GM23338 (cell line): Measurements from ENCODE around the gene SLC37A1. TPM values are rescaled to one million over a fixed set of nuclear protein-coding genes. Genes with fewer than 3 reads are reported as not detected.

Experiments used
- ATAC-seq: fragments of 200-7000 bp; cut with Tn5 transposase; 3 replicates; pipeline ENCODE4 v1.9.1; 2020
- DNase-seq: peaks from one replicate; pipeline ENCODE4 v3.0.0-alpha.2; 2015; ENCODE audit warnings: low spot score
- H2AFZ ChIP-seq: fragments of 200-600 bp; sonication (generic); 2 replicates; pipeline ENCODE4 v1.8.0; 2016; ENCODE audit warnings: antibody characterized with exemption, mild to moderate bottlenecking, moderate library complexity
- H3F3A ChIP-seq: fragments of 200-600 bp; sonication (generic); replicated peaks from 2 replicates; pipeline ENCODE4 v1.8.0; 2017; ENCODE audit warnings: antibody characterized with exemption, mixed run types, low read depth
- H3K27ac ChIP-seq: fragments of 200-600 bp; sonication (generic); 2 replicates; pipeline ENCODE4 v1.6.1; 2016; ENCODE audit warnings: low read depth
- H3K27me3 ChIP-seq: fragments of 200-600 bp; sonication (generic); 2 replicates; pipeline ENCODE4 v1.8.0; 2016; ENCODE audit warnings: mild to moderate bottlenecking, mixed run types, moderate library complexity; ENCODE audit not compliant: insufficient read depth
- H3K36me3 ChIP-seq: fragments of 200-600 bp; sonication (generic); 2 replicates; pipeline ENCODE4 v1.8.0; 2016; ENCODE audit warnings: mild to moderate bottlenecking; ENCODE audit not compliant: insufficient read depth
- H3K4me1 ChIP-seq: fragments of 200-600 bp; sonication (generic); 2 replicates; pipeline ENCODE4 v1.8.0; 2016; ENCODE audit warnings: mild to moderate bottlenecking, moderate library complexity; ENCODE audit not compliant: insufficient read depth
- H3K4me2 ChIP-seq: fragments of 200-600 bp; sonication (generic); 2 replicates; pipeline ENCODE4 v1.7.1; 2017; ENCODE audit warnings: mixed run types
- H3K4me3 ChIP-seq: fragments of 200-600 bp; sonication (generic); 2 replicates; pipeline ENCODE4 v1.6.1; 2016; ENCODE audit warnings: mixed run types
- H3K79me2 ChIP-seq: fragments of 200-600 bp; sonication (generic); replicated peaks from 2 replicates; pipeline ENCODE4 v1.8.0; 2017; ENCODE audit warnings: mild to moderate bottlenecking; ENCODE audit not compliant: insufficient read depth
- H3K9me2 ChIP-seq: fragments of 200-600 bp; sonication (generic); 2 replicates; pipeline ENCODE4 v1.8.0; 2017; ENCODE audit not compliant: insufficient read depth
- H4K20me1 ChIP-seq: fragments of 200-600 bp; sonication (generic); replicated peaks from 2 replicates; pipeline ENCODE4 v1.8.0; 2017; ENCODE audit warnings: mild to moderate bottlenecking; ENCODE audit not compliant: insufficient read depth
- H3K27ac Mint-ChIP-seq: 2 replicates; pipeline ENCODE4 v1.8.0; 2020; ENCODE audit warnings: inconsistent platforms, mild to moderate bottlenecking, moderate library complexity, mixed read lengths
- H3K27me3 Mint-ChIP-seq: 3 replicates; pipeline ENCODE4 v1.8.0; 2022; ENCODE audit warnings: low read depth, mild to moderate bottlenecking, moderate library complexity, mixed read lengths, inconsistent platforms; ENCODE audit not compliant: insufficient read depth, poor library complexity
- H3K36me3 Mint-ChIP-seq: 3 replicates; pipeline ENCODE4 v1.8.0; 2021; ENCODE audit warnings: low read depth, mild to moderate bottlenecking, inconsistent platforms, moderate library complexity, mixed read lengths
- H3K4me1 Mint-ChIP-seq: 3 replicates; pipeline ENCODE4 v1.8.0; 2020; ENCODE audit warnings: mild to moderate bottlenecking, inconsistent platforms, mixed read lengths
- H3K4me3 Mint-ChIP-seq: 3 replicates; pipeline ENCODE4 v1.8.0; 2021; ENCODE audit warnings: moderate library complexity, mild to moderate bottlenecking, inconsistent platforms, mixed read lengths
- H3K9me3 Mint-ChIP-seq: 3 replicates; pipeline ENCODE4 v1.8.0; 2020; ENCODE audit warnings: moderate library complexity, mild to moderate bottlenecking, inconsistent platforms, mixed read lengths
- CREB1 ChIP-seq: fragments of 250-450 bp; sonication (Bioruptor Pico); IDR thresholded peaks from 2 replicates; pipeline ENCODE4 v1.5.0; 2020; ENCODE audit warnings: low read depth, mild to moderate bottlenecking, moderate library complexity
- EZH2 ChIP-seq: fragments of 200-600 bp; sonication (generic); IDR thresholded peaks from one replicate; pipeline ENCODE4 v1.8.0; 2017; ENCODE audit warnings: antibody characterized with exemption, mild to moderate bottlenecking, low read depth; ENCODE audit not compliant: unreplicated experiment
- EZH2phosphoT487 ChIP-seq: fragments of 200-600 bp; sonication (generic); IDR thresholded peaks from one replicate; pipeline ENCODE4 v1.8.1; 2018; ENCODE audit warnings: antibody characterized with exemption; ENCODE audit not compliant: unreplicated experiment
- JUNB ChIP-seq: IDR thresholded peaks from one replicate; pipeline ENCODE4 v1.6.1; 2016; ENCODE audit warnings: antibody characterized with exemption; ENCODE audit not compliant: unreplicated experiment
- NANOG ChIP-seq: IDR thresholded peaks from 2 replicates; pipeline ENCODE4 v1.6.1; 2016; ENCODE audit warnings: antibody characterized with exemption, borderline replicate concordance
- POLR2AphosphoS5 ChIP-seq: IDR thresholded peaks from 2 replicates; pipeline ENCODE4 v1.6.1; 2016; ENCODE audit warnings: antibody characterized with exemption, low read depth
- STAT1 ChIP-seq: IDR thresholded peaks from one replicate; pipeline ENCODE4 v1.6.1; 2016; ENCODE audit warnings: antibody characterized with exemption; ENCODE audit not compliant: unreplicated experiment
- ZNF114 ChIP-seq: fragments of 250-450 bp; sonication (Bioruptor Pico); IDR thresholded peaks from 2 replicates; pipeline ENCODE4 v1.5.0; 2020; ENCODE audit warnings: mild to moderate bottlenecking, moderate library complexity
- ZNF331 ChIP-seq: fragments of 250-450 bp; sonication (Bioruptor Pico); IDR thresholded peaks from 2 replicates; pipeline ENCODE4 v1.5.0; 2020; ENCODE audit warnings: low read depth, mild to moderate bottlenecking, moderate library complexity
- polyA plus RNA-seq: library from polyadenylated mRNA; unstranded; fragments of >200 nt; fragmentation: Nextera tagmentation; extraction: Ambion mirVana; gene quantifications from 2 replicates; pipeline ENCODE4 v1.2.1, GENCODE V29; 2016
- total RNA-seq: library from RNA; depleted of rRNA; stranded (reverse); fragments of >200 nt; shearing (Covaris generic); gene quantifications from 2 replicates; pipeline ENCODE4 v1.2.3, GENCODE V29; 2014
- TF ChIP-seq, protein P1 (sequence below), 2 experiments: fragments of 200-600 bp in 1 of 2; sonication (generic) in 1 of 2; conservative IDR thresholded peaks; 2 replicates each; pipeline versions ENCODE4 v1.5.1 to v1.6.1; 2016 to 2017; ENCODE audit warnings: antibody characterized with exemption in 2 of 2, low read depth in 2 of 2, mild to moderate bottlenecking in 2 of 2, moderate library complexity in 1 of 2
- TF ChIP-seq, protein P2 (sequence below): IDR thresholded peaks from 2 replicates; pipeline ENCODE4 v1.6.1; 2016; ENCODE audit warnings: antibody characterized with exemption

SLC37A1 gene
- total and polyA plus RNA-seq, 2 experiments from 2014 or later = 14.0 to 30.3 TPM

- DNase-seq (no peak), ATAC-seq (peak; percentile 13)
- Mint-ChIP-seq H3K36me3 (peaks cover 33% of the 10 kb centered on the region), H3K4me3 (peak overlapping the region; percentile 80), H3K4me1 (peaks cover 44% of the 10 kb centered on the region), H3K27me3 (peaks cover 10% of the 10 kb centered on the region), H3K27ac (peak overlapping the region; percentile 93), H3K9me3 (no peaks in the 10 kb centered on the region)
- peak overlapping the region; percentile 61 for H3K27ac ChIP-seq
- H2AFZ ChIP-seq = no peak overlapping the region
- no peaks in the 10 kb centered on the region for H3K9me2 ChIP-seq
- peaks cover 12% of the 10 kb centered on the region; the same call in 1 of the 2 replicates for H3K27me3 ChIP-seq
- TF ChIP-seq EZH2phosphoT487 (no peak), ZNF331 (no peak), NANOG (no peak), JUNB (no peak), ZNF114 (CRISPR knock-in tag) (no peak)
- H4K20me1 ChIP-seq = no peaks in the 10 kb centered on the region
- peaks cover 11% of the 10 kb centered on the region; the same call in 1 of the 2 replicates for H3F3A ChIP-seq
- peaks cover 29% of the 10 kb centered on the region for H3K79me2 ChIP-seq
- H3K4me2 ChIP-seq = peak overlapping the region; percentile 76
- H3K4me3 ChIP-seq = peak overlapping the region; percentile 85
- peaks cover 29% of the 10 kb centered on the region for H3K4me1 ChIP-seq
- no peaks in the 10 kb centered on the region for H3K36me3 ChIP-seq
Observed at GRCh38 chr21:42514883-42515228, 1.2 kb downstream of the SLC37A1 start.

- peaks cover 29% of the 10 kb centered on the region for H3K4me1 ChIP-seq
- Mint-ChIP-seq H3K4me1 (peaks cover 49% of the 10 kb centered on the region), H3K4me3 (peak overlapping the region; percentile 80), H3K27ac (peak overlapping the region; percentile 93), H3K27me3 (peaks cover 10% of the 10 kb centered on the region), H3K36me3 (peaks cover 44% of the 10 kb centered on the region), H3K9me3 (no peaks in the 10 kb centered on the region)
- H3K79me2 ChIP-seq = peaks cover 34% of the 10 kb centered on the region
- 0 out of 2 replicates have a peak overlapping the region, but pooled peaks have one; percentile 1 for H3K27ac ChIP-seq
- no peak overlapping the region for H2AFZ ChIP-seq
- no peaks in the 10 kb centered on the region for H3K9me2 ChIP-seq
- no peaks in the 10 kb centered on the region for H4K20me1 ChIP-seq
- peaks cover 11% of the 10 kb centered on the region; the same call in 1 of the 2 replicates for H3F3A ChIP-seq
- peak overlapping the region; percentile 85 for H3K4me3 ChIP-seq
- H3K36me3 ChIP-seq = no peaks in the 10 kb centered on the region
- peaks cover 12% of the 10 kb centered on the region; the same call in 1 of the 2 replicates for H3K27me3 ChIP-seq
- TF ChIP-seq POLR2AphosphoS5 (no peak), EZH2 (no peak), ZNF114 (CRISPR knock-in tag) (no peak)
- H3K4me2 ChIP-seq = peak overlapping the region; percentile 76
- DNase-seq (peak; percentile 44), ATAC-seq (no peak)
Observed at GRCh38 chr21:42515708-42516502, 2.3 kb downstream of the SLC37A1 start.

- Mint-ChIP-seq H3K4me1 (peaks cover 41% of the 10 kb centered on the region), H3K27me3 (peaks cover 6% of the 10 kb centered on the region), H3K4me3 (no peak overlapping the region), H3K27ac (no peak overlapping the region), H3K9me3 (no peaks in the 10 kb centered on the region), H3K36me3 (peaks cover 66% of the 10 kb centered on the region)
- H3K4me3 ChIP-seq = no peak overlapping the region
- no peak overlapping the region for H3K4me2 ChIP-seq
- H3K27me3 ChIP-seq = no peaks in the 10 kb centered on the region
- H4K20me1 ChIP-seq = no peaks in the 10 kb centered on the region; the same call in 1 of the 2 replicates
- H3F3A ChIP-seq = peaks cover 1% of the 10 kb centered on the region; the same call in 1 of the 2 replicates
- H2AFZ ChIP-seq = no peak overlapping the region
- H3K79me2 ChIP-seq = peaks cover 40% of the 10 kb centered on the region
- H3K4me1 ChIP-seq = peaks cover 23% of the 10 kb centered on the region
- no peak for ATAC-seq
- H3K27ac ChIP-seq = no peak overlapping the region
- H3K36me3 ChIP-seq = no peaks in the 10 kb centered on the region
- DNase-seq = no peak
- H3K9me2 ChIP-seq = no peaks in the 10 kb centered on the region
- TF ChIP-seq EZH2 = no peak
- TF ChIP-seq, protein P1, sequence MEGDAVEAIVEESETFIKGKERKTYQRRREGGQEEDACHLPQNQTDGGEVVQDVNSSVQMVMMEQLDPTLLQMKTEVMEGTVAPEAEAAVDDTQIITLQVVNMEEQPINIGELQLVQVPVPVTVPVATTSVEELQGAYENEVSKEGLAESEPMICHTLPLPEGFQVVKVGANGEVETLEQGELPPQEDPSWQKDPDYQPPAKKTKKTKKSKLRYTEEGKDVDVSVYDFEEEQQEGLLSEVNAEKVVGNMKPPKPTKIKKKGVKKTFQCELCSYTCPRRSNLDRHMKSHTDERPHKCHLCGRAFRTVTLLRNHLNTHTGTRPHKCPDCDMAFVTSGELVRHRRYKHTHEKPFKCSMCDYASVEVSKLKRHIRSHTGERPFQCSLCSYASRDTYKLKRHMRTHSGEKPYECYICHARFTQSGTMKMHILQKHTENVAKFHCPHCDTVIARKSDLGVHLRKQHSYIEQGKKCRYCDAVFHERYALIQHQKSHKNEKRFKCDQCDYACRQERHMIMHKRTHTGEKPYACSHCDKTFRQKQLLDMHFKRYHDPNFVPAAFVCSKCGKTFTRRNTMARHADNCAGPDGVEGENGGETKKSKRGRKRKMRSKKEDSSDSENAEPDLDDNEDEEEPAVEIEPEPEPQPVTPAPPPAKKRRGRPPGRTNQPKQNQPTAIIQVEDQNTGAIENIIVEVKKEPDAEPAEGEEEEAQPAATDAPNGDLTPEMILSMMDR (conservative IDR thresholded peaks at IDR 0.05; ENCODE audit: low read depth in 2 of 2) = no peak
- TF ChIP-seq, protein P2, sequence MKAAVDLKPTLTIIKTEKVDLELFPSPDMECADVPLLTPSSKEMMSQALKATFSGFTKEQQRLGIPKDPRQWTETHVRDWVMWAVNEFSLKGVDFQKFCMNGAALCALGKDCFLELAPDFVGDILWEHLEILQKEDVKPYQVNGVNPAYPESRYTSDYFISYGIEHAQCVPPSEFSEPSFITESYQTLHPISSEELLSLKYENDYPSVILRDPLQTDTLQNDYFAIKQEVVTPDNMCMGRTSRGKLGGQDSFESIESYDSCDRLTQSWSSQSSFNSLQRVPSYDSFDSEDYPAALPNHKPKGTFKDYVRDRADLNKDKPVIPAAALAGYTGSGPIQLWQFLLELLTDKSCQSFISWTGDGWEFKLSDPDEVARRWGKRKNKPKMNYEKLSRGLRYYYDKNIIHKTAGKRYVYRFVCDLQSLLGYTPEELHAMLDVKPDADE = no peak
- TF ChIP-seq ZNF331 = no peak
- no peak for TF ChIP-seq EZH2phosphoT487
- no peak for TF ChIP-seq POLR2AphosphoS5
- TF ChIP-seq NANOG = no peak
- no peak for TF ChIP-seq CREB1 (CRISPR knock-in tag)
- TF ChIP-seq ZNF114 (CRISPR knock-in tag) = no peak
- TF ChIP-seq JUNB = no peak
- TF ChIP-seq STAT1 = no peak
Observed at GRCh38 chr21:42518215-42518614, 4.6 kb downstream of the SLC37A1 start.
